Stimulated activated CD8-positive, alpha-beta memory T cell treated with anti-CD3 and anti-CD28 coated beads, Interleukin-4, amount 100 ng/mL, for 1 hour (primary cell): ENCODE data around the gene TP53TG3.
"Not testable (repeated sequence)": the region's sequence is repeated elsewhere in the genome, so short reads cannot be mapped to it uniquely, and the experiment has no call there.

ENCODE experiments used
- DNase-seq, 2 donors: peaks; one replicate each; pipeline ENCODE4 v3.0.0-alpha.2; 2020; ENCODE audit warnings: low read depth in 2 of 2, low spot score in 1 of 2

Gene TP53TG3, protein sequence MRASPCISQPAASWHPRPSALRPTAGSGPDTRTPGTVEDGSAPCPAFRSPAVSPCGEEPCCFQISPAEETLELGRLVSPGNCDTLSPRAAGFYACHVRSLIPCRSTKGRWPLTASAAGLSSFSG

DNA sequence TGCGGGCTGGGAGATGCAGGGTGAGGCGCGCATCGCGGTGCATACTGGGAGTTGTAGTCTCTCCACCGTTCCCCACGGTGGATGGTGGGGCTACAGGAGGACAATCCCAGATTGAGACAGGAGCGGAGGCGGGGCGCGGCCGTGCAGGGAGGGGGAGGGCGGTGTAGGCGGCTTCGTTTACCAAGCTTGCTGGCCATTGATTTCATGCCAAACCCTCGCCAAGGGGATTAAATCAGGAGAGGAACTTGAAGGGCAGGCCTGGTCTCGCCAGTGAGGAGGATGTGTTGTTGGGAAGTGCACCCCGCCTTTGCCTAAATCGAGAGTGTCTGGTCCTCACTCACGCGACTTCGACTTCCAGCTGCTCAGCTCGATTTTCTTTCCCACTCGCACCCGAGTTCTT, at the start of gene TP53TG3:
TSS of gene TP53TG3 (minus strand) at position 101 of the 400 bp plus-strand sequence. CDS start at position 33, 68 bp downstream.
- not testable (repeated sequence) for DNase-seq

DNA sequence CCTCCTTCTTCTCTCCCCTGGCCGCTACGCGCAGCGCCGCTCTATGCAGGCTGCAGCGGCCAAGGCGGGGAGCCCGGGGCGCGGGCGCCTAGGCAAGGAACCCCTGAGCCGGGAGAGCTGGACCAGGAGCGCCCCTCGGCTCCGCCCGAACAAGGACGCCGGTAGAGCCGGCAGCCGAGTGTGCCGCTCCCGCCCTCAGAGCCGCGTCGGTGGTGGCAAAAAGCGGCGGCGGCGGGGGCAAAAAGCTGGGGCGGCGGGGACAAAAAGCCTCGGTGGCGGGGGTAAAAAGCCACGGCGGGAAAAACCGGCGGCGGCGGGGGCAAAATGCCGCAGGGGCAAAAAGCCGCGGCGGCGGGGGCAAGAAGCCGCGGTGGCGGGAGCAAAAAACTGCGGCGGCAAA, 25.1 kb downstream of the TP53TG3 start:
- DNase-seq: not testable (repeated sequence)

DNA sequence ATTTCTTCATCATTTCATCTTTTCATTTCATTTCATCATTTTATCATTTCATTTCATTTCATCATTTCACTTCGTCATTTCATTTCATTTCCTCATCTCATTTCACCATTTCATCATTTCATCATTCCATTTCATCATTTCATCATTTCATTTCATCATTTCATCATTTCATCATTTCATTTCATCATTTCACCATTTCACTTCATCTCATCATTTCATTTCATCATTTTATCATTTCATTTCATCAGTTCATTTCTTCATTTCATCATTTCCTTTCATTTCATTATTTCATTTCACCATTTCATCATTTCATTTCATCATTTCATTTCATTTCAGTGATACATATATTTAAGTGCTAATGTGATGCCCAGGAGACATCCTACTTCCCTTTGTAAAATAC, 28.4 kb downstream of the TP53TG3 start:
- not testable (repeated sequence) for DNase-seq

DNA sequence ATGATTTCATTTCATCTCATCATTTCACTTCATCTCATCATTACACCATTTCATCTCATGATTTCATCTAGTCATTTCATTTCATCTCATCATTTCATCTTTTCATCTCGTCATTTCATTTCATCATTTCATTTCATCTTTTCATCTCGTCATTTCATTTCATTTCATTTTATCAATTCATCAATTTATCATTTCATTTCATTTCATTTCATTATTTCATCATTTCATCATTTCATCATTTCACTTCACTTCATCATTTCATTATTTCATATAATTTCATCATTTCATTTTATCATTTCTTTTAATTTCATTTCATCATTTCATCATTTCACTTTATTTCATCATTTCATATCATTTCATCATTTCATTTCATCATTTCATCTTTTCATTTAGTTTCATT, 29.2 kb downstream of the TP53TG3 start:
- not testable (repeated sequence) for DNase-seq

DNA sequence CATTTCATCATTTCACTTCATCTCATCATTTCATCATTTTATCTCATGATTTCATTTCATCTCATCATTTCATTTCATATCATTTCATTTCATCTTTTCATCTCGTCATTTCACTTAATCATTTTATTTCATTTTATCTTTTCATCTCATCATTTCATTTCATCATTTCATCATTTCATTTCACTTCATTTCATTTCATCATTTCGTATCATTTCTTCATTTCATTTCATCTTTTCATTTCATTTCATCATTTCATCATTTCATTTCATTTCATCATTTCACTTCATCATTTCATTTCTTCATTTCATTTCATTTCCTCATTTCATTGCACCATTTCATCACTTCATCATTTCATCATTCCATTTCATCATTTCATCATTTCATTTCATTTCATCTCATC, 29.8 kb downstream of the TP53TG3 start:
- DNase-seq: not testable (repeated sequence)

DNA sequence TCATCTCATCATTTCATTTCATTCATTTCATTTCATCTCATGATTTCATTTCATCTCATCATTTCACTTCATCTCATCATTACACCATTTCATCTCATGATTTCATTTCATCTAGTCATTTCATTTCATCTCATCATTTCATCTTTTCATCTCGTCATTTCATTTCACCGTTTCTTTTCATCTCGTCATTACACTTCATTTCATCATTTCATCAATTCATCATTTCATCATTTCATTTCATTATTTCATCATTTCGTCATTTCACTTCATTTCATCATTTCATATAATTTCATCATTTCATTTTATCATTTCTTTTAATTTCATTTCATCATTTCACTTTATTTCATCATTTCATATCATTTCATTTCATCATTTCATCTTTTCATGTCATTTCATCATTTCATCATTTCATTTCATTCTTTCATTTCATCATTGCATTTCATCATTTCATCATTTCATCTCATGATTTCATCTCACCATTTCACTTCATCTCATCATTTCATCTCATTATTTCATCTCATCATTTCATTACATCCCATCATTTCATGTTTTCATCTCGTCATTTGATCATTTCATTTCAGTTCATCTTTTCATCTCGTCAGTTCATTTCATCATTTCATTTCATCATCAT, 30.6 kb downstream of the TP53TG3 start:
- not testable (repeated sequence) for DNase-seq

DNA sequence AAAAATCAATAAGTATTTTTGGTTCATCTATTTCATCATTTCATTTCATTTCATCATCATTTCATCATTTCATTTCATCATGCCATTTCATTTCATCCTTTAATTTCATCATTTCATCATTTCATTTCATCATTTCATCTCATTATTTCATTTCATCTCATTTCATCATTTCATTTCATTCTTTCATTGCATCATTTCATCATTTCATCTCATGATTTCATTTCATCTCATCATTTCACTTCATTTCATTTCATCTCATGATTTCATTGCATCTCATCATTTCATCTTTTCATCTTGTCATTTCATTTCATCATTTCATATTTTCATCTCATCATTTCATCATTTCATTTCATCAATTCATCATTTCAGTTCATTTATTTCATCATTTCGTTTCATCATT, 31.2 kb downstream of the TP53TG3 start:
- not testable (repeated sequence) for DNase-seq

DNA sequence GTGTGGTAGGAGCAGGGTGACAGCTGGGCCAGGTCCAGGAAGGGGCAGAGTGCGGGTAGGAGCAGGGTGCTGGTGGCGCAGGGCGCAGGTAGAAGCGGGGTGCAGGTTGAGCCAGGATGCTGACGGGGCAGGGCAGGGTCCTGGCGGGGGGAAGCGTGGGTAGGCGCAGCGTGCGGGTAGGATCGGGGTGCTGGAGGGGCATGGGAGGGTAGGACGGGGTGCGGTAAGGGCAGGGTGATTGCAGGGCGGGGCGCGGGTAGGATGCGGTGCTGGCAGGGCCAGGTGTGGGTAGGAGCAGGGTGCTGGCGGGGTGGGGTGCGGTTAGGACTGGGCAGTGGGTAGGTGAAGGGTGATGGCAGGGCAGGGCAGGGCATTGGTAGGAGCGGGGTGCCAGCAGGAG, 38.4 kb downstream of the TP53TG3 start:
- not testable (repeated sequence) for DNase-seq

DNA sequence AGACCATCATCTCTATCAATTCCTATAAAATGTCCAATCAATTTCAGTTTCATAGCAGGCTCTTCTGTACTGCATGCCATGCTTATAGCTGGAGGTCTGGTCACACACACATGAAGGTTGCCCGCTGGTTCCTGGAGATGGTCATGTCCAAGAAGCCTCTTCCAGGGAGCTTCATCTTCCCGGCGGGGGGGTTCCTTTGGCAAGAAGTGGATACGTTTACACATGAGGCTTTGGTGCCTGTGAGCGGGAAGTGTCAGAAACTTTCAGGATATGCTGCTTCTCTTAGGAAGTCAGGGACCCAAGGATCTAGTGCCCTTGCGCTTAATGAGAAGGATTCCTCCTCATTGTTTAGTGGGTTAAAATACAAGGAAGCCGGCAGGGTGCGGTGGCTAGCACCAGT, 43.9 kb downstream of the TP53TG3 start:
- not testable (repeated sequence) for DNase-seq
